ENCODE measurements around the gene CERS3.

DNA sequence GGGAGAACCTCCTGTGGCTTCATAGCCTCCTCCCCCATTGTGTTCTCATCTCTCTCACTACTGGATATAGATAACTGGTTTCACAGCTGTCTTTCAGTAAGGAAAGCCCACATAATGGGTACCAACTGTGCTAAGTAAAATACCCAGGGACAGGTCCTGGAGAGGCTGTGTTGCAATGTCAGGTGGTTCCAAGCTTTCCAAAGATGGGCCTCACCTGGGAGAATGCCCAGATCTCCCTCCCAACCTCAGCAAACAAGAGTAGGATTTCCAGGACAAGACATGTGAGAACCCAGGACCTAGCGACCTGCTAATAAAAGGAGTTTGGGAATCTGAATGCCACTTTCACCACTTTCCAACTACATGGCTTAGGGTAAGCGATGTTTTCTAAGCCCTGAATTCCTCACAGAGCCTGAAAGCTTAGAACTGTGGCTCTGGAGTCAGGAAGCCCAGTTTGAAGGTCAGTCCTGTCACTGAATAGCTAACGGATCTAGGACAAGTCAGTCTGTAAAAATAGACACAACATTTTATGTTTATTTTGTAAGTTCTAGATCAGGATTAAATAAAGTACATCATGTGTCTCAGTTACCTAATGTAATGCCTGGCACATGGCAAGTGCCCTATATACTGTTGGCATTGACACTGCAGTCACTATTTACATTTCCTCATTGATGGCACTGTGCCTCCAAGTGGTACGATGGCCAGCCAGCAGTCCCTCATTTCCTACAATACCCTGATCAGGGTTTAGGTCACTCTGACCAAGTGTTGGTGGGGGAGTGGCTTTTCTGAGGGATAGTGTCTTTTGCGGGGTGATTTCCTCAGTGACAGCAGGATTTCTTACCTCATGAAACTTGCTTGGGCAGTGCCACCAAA lies 11.9 kb downstream of the CERS3 start:
- no peak for TF ChIP-seq SMC3 (IDR thresholded peaks at IDR 0.05; ENCODE audit: low read depth, low read length)
- TF ChIP-seq, protein P1, sequence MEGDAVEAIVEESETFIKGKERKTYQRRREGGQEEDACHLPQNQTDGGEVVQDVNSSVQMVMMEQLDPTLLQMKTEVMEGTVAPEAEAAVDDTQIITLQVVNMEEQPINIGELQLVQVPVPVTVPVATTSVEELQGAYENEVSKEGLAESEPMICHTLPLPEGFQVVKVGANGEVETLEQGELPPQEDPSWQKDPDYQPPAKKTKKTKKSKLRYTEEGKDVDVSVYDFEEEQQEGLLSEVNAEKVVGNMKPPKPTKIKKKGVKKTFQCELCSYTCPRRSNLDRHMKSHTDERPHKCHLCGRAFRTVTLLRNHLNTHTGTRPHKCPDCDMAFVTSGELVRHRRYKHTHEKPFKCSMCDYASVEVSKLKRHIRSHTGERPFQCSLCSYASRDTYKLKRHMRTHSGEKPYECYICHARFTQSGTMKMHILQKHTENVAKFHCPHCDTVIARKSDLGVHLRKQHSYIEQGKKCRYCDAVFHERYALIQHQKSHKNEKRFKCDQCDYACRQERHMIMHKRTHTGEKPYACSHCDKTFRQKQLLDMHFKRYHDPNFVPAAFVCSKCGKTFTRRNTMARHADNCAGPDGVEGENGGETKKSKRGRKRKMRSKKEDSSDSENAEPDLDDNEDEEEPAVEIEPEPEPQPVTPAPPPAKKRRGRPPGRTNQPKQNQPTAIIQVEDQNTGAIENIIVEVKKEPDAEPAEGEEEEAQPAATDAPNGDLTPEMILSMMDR (conservative IDR thresholded peaks at IDR 0.05; ENCODE audit: low read depth, low read length): no peak
- TF ChIP-seq, protein P2, sequence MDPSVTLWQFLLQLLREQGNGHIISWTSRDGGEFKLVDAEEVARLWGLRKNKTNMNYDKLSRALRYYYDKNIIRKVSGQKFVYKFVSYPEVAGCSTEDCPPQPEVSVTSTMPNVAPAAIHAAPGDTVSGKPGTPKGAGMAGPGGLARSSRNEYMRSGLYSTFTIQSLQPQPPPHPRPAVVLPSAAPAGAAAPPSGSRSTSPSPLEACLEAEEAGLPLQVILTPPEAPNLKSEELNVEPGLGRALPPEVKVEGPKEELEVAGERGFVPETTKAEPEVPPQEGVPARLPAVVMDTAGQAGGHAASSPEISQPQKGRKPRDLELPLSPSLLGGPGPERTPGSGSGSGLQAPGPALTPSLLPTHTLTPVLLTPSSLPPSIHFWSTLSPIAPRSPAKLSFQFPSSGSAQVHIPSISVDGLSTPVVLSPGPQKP (IDR thresholded peaks at IDR 0.05; ENCODE audit: borderline replicate concordance, low read depth, low read length): no peak
- no peak for TF ChIP-seq BHLHE40 (IDR thresholded peaks at IDR 0.05; ENCODE audit: low read depth, low read length)
- no peak for TF ChIP-seq POLR2A (IDR thresholded peaks at IDR 0.05; ENCODE audit: low read depth, low read length)
- TF ChIP-seq, protein P3, sequence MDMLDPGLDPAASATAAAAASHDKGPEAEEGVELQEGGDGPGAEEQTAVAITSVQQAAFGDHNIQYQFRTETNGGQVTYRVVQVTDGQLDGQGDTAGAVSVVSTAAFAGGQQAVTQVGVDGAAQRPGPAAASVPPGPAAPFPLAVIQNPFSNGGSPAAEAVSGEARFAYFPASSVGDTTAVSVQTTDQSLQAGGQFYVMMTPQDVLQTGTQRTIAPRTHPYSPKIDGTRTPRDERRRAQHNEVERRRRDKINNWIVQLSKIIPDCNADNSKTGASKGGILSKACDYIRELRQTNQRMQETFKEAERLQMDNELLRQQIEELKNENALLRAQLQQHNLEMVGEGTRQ (IDR thresholded peaks at IDR 0.05; ENCODE audit: low read depth, low read length): no peak
- TF ChIP-seq RAD21 (IDR thresholded peaks at IDR 0.05; ENCODE audit: low read length): no peak
- no peak for TF ChIP-seq RCOR1 (IDR thresholded peaks at IDR 0.05; ENCODE audit: insufficient replicate concordance, low read length)
- TF ChIP-seq MXI1 (IDR thresholded peaks at IDR 0.05; ENCODE audit: borderline replicate concordance, low read depth, low read length): no peak
- TF ChIP-seq RFX5 (IDR thresholded peaks at IDR 0.05; ENCODE audit: low read depth, low read length): no peak
- no peak for TF ChIP-seq MAFK (IDR thresholded peaks at IDR 0.05; ENCODE audit: low read depth, low read length)
- TF ChIP-seq NFE2L2 (IDR thresholded peaks at IDR 0.05; ENCODE audit: low read depth, low read length): no peak
